ENCODE results near the gene ZDHHC19.

- TF ChIP-seq MYC (IDR thresholded peaks at IDR 0.05; ENCODE audit: low read depth, low read length) (no peak), CTCF (IDR thresholded peaks at IDR 0.05; ENCODE audit: low read depth, low read length) (no peak)
These were observed 18.6 kb downstream of the ZDHHC19 start for GRCh38 chr3:196192524-196193051.

Data from NB4 (cell line).